ENCODE measurements around the gene HPD. TPM values are rescaled to one million over a fixed set of nuclear protein-coding genes. Genes with fewer than 3 reads are reported as not detected.

Gene HPD
- total RNA-seq, 2 experiments from 2014 or later = not detected

DNA sequence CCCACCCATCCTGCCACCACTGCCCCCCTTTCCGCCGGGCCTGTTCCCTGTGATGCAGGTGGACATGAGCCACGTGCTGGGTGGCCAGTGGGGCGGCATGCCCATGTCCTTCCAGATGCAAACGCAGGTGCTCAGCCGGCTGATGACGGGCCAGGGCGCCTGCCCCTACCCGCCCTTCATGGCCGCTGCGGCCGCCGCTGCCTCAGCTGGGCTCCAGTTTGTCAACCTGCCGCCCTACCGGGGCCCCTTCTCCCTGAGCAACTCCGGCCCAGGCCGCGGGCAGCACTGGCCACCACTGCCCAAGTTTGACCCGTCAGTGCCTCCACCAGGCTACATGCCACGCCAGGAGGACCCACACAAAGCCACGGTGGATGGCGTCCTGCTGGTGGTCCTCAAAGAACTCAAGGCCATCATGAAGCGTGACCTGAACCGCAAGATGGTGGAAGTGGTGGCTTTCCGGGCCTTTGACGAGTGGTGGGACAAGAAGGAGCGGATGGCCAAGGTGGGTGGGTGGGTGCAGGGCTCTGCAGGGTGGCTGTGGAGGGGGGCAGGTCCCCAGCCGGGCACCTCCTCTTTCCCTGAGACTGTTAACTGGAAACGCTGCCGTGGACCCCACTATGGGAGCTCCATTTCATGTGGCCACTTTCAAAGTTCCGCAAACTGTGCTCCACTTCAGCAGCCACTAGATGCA lies 44.1 kb downstream of the HPD start:
- DNase-seq = no peak
- H3K27me3 Mint-ChIP-seq = no peaks in the 10 kb centered on the region
- intact Hi-C loops (cut with micrococcal nuclease) = loop anchor here (5.0 kb wide), 1 partner anchor 37 kb away; no protein-coding TSS in a partner anchor
- H3K4me1 Mint-ChIP-seq (ENCODE audit: low read depth) = peaks cover 34% of the 10 kb centered on the region
- ChIA-PET CTCF (interaction anchor here (17.6 kb wide), 1 partner anchor 20 kb away, joined by 856 read pairs; the partner anchor contains the start of genes RHOF and SETD1B), POLR2A (no interaction called here)
- H3K36me3 Mint-ChIP-seq = peaks cover 39% of the 10 kb centered on the region
- no peak overlapping the region for H3K4me3 Mint-ChIP-seq
- H3K27ac Mint-ChIP-seq = no peak overlapping the region
- H3K9me3 Mint-ChIP-seq = no peaks in the 10 kb centered on the region

- H3K27ac Mint-ChIP-seq = no peak overlapping the region
- peaks cover 40% of the 10 kb centered on the region for H3K36me3 Mint-ChIP-seq
- DNase-seq = no peak
- CTCF ChIA-PET = interaction anchor here (17.6 kb wide), 1 partner anchor 19 kb away, joined by 856 read pairs; the partner anchor contains the start of genes RHOF and SETD1B
- H3K4me3 Mint-ChIP-seq = no peak overlapping the region
- H3K9me3 Mint-ChIP-seq = no peaks in the 10 kb centered on the region
- intact Hi-C loops (cut with micrococcal nuclease) = loop anchor here (2.0 to 5.0 kb wide), 2 partner anchors 37 to 75 kb away; partner anchors contain the start of gene PSMD9
- POLR2A ChIA-PET = no interaction called here
- no peaks in the 10 kb centered on the region for H3K27me3 Mint-ChIP-seq
- H3K4me1 Mint-ChIP-seq (ENCODE audit: low read depth) = peaks cover 37% of the 10 kb centered on the region
These were observed 44.7 kb downstream of the HPD start for GRCh38 chr12:121813951-121814350.

GRCh38 chr12:121812921-121813896 lies 45.5 kb downstream of the HPD start:
- ChIA-PET POLR2A (interaction anchor here (0.6 to 3.5 kb wide), 2 partner anchors 16 to 26 kb away, joined by 3 to 86 read pairs; partner anchors contain the start of gene RHOF), CTCF (interaction anchor here (0.8 to 17.6 kb wide), 7 partner anchors 15 to 75 kb away, joined by 3 to 856 read pairs (median 14); partner anchors contain the start of genes PSMD9, RHOF and SETD1B)
- intact Hi-C loops (cut with micrococcal nuclease) = loop anchor here (1.0 to 5.0 kb wide), 3 partner anchors 18 to 76 kb away; partner anchors contain the start of gene PSMD9
- peak overlapping the region; percentile 79 for H3K4me3 Mint-ChIP-seq
- no peak for DNase-seq
- no peaks in the 10 kb centered on the region for H3K9me3 Mint-ChIP-seq
- peak overlapping the region; percentile 49 for H3K27ac Mint-ChIP-seq
- H3K4me1 Mint-ChIP-seq (ENCODE audit: low read depth) = peaks cover 37% of the 10 kb centered on the region
- peaks cover 44% of the 10 kb centered on the region for H3K36me3 Mint-ChIP-seq
- H3K27me3 Mint-ChIP-seq = no peaks in the 10 kb centered on the region

GRCh38 chr12:121812320-121812871 lies 46.3 kb downstream of the HPD start:
- CTCF ChIA-PET = interaction anchor here (0.6 to 17.6 kb wide), 23 partner anchors 8 to 469 kb away, joined by 3 to 856 read pairs (median 6); partner anchors contain the start of genes CFAP251, PSMD9, RHOF and SETD1B
- Mint-ChIP-seq H3K4me3 (peak overlapping the region; percentile 79), H3K27me3 (no peaks in the 10 kb centered on the region), H3K4me1 (ENCODE audit: low read depth) (peaks cover 40% of the 10 kb centered on the region), H3K36me3 (peaks cover 40% of the 10 kb centered on the region), H3K9me3 (no peaks in the 10 kb centered on the region), H3K27ac (peak overlapping the region; percentile 49)
- POLR2A ChIA-PET = interaction anchor here (0.6 to 3.5 kb wide), 9 partner anchors 8 to 76 kb away, joined by 3 to 86 read pairs (median 5); partner anchors contain the start of genes PSMD9, RHOF and SETD1B
- intact Hi-C loops (cut with micrococcal nuclease) = loop anchor here (1.0 to 5.0 kb wide), 3 partner anchors 17 to 76 kb away; partner anchors contain the start of gene PSMD9
- DNase-seq = peak; percentile 62

GRCh38 chr12:121811434-121812319 lies 47.0 kb downstream of the HPD start:
- Mint-ChIP-seq H3K9me3 (no peaks in the 10 kb centered on the region), H3K27me3 (no peaks in the 10 kb centered on the region), H3K27ac (peak overlapping the region; percentile 78), H3K4me1 (ENCODE audit: low read depth) (peaks cover 44% of the 10 kb centered on the region), H3K36me3 (peaks cover 39% of the 10 kb centered on the region), H3K4me3 (peak overlapping the region; percentile 79)
- CTCF ChIA-PET = interaction anchor here (0.5 to 17.6 kb wide), 28 partner anchors 9 to 470 kb away, joined by 3 to 856 read pairs (median 5); partner anchors contain the start of genes CFAP251, ORAI1, PSMD9 and RHOF
- POLR2A ChIA-PET = interaction anchor here (0.6 to 3.5 kb wide), 12 partner anchors 8 to 141 kb away, joined by 3 to 86 read pairs (median 4); partner anchors contain the start of genes PSMD9, RHOF and SETD1B
- DNase-seq = peak; percentile 77
- intact Hi-C loops (cut with micrococcal nuclease) = loop anchor here (1.0 to 5.0 kb wide), 3 partner anchors 16 to 77 kb away; partner anchors contain the start of gene PSMD9

GRCh38 chr12:121810833-121811433 lies 47.7 kb downstream of the HPD start:
- Mint-ChIP-seq H3K36me3 (peaks cover 39% of the 10 kb centered on the region), H3K4me3 (peak overlapping the region; percentile 79), H3K9me3 (no peaks in the 10 kb centered on the region), H3K27ac (peak overlapping the region; percentile 76), H3K27me3 (no peaks in the 10 kb centered on the region), H3K4me1 (ENCODE audit: low read depth) (peaks cover 50% of the 10 kb centered on the region)
- POLR2A ChIA-PET = interaction anchor here (0.6 to 3.5 kb wide), 10 partner anchors 7 to 140 kb away, joined by 3 to 86 read pairs (median 5); partner anchors contain the start of genes PSMD9, RHOF and SETD1B
- DNase-seq = no peak
- CTCF ChIA-PET = interaction anchor here (0.5 to 17.6 kb wide), 14 partner anchors 10 to 185 kb away, joined by 3 to 856 read pairs (median 10); partner anchors contain the start of genes ORAI1, PSMD9, RHOF and SETD1B
- intact Hi-C loops (cut with micrococcal nuclease) = loop anchor here (5.0 kb wide), 1 partner anchor 34 kb away; no protein-coding TSS in a partner anchor

DNA sequence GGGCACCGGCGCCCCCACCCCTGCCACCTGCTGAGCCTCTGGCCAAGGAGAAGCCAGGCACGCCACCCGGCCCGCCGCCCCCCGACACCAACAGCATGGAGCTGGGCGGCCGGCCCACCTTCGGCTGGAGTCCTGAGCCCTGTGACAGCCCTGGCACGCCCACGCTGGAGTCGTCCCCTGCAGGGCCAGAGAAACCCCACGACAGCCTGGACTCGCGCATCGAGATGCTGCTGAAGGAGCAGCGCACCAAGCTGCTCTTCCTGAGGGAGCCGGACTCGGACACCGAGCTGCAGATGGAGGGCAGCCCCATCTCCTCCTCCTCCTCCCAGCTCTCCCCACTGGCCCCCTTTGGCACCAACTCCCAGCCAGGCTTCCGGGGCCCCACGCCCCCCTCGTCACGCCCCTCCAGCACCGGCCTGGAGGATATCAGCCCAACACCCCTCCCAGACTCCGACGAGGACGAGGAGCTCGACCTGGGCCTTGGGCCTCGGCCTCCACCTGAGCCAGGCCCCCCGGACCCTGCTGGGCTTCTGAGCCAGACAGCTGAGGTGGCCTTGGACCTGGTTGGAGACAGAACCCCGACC lies 48.3 kb downstream of the HPD start:
- intact Hi-C loops (cut with micrococcal nuclease) = loop anchor here (5.0 kb wide), 1 partner anchor 33 kb away; no protein-coding TSS in a partner anchor
- H3K27ac Mint-ChIP-seq = no peak overlapping the region
- H3K9me3 Mint-ChIP-seq = no peaks in the 10 kb centered on the region
- ChIA-PET CTCF (interaction anchor here (0.9 to 17.6 kb wide), 8 partner anchors 16 to 78 kb away, joined by 3 to 856 read pairs (median 17); partner anchors contain the start of genes PSMD9, RHOF and SETD1B), POLR2A (interaction anchor here (0.7 to 3.5 kb wide), 4 partner anchors 8 to 26 kb away, joined by 3 to 86 read pairs (median 14); partner anchors contain the start of gene RHOF)
- H3K27me3 Mint-ChIP-seq = no peaks in the 10 kb centered on the region
- no peak for DNase-seq
- peaks cover 52% of the 10 kb centered on the region for H3K4me1 Mint-ChIP-seq (ENCODE audit: low read depth)
- no peak overlapping the region for H3K4me3 Mint-ChIP-seq
- H3K36me3 Mint-ChIP-seq = peaks cover 41% of the 10 kb centered on the region

DNA sequence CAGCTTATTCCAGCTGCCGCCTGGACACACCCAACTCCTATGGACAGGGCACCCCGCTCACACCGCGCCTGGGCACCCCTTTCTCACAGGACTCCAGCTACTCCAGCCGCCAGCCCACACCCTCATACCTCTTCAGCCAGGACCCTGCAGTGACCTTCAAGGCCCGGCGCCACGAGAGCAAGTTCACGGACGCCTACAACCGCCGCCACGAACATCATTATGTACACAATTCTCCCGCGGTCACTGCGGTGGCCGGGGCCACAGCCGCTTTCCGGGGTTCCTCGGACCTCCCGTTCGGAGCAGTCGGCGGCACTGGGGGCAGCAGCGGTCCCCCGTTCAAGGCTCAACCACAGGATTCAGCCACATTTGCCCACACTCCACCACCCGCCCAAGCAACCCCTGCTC lies 48.9 kb downstream of the HPD start:
- H3K9me3 Mint-ChIP-seq = no peaks in the 10 kb centered on the region
- H3K27ac Mint-ChIP-seq = no peak overlapping the region
- H3K27me3 Mint-ChIP-seq = no peaks in the 10 kb centered on the region
- ChIA-PET POLR2A (interaction anchor here (3.5 kb wide), 1 partner anchor 13 kb away, joined by 86 read pairs; the partner anchor contains the start of gene RHOF), CTCF (interaction anchor here (1.2 to 17.6 kb wide), 3 partner anchors 15 to 78 kb away, joined by 3 to 856 read pairs (median 46); partner anchors contain the start of genes PSMD9, RHOF and SETD1B)
- H3K36me3 Mint-ChIP-seq = peaks cover 41% of the 10 kb centered on the region
- intact Hi-C loops (cut with micrococcal nuclease) = loop anchor here (5.0 kb wide), 1 partner anchor 32 kb away; no protein-coding TSS in a partner anchor
- no peak for DNase-seq
- H3K4me1 Mint-ChIP-seq (ENCODE audit: low read depth) = peaks cover 49% of the 10 kb centered on the region
- H3K4me3 Mint-ChIP-seq = no peak overlapping the region

- no peak overlapping the region for H3K4me3 Mint-ChIP-seq
- ChIA-PET CTCF (interaction anchor here (7.2 to 17.6 kb wide), 2 partner anchors 14 to 80 kb away, joined by 46 to 856 read pairs; partner anchors contain the start of genes PSMD9, RHOF and SETD1B), POLR2A (interaction anchor here (0.6 to 1.0 kb wide), 2 partner anchors 13 kb away, joined by 3 read pairs; no protein-coding TSS in a partner anchor)
- H3K27me3 Mint-ChIP-seq = no peaks in the 10 kb centered on the region
- DNase-seq = no peak
- H3K4me1 Mint-ChIP-seq (ENCODE audit: low read depth) = peaks cover 45% of the 10 kb centered on the region
- intact Hi-C loops (cut with micrococcal nuclease) = no loop called here
- peaks cover 42% of the 10 kb centered on the region for H3K36me3 Mint-ChIP-seq
- no peaks in the 10 kb centered on the region for H3K9me3 Mint-ChIP-seq
- no peak overlapping the region for H3K27ac Mint-ChIP-seq
These were observed 50.0 kb downstream of the HPD start for GRCh38 chr12:121808623-121809022.
